Fibroblast of upper back skin (primary cell): ENCODE results near the gene TRIM54.
"Not testable (repeated sequence)": the region's sequence is repeated elsewhere in the genome, so short reads cannot be mapped to it uniquely, and the experiment has no call there.

Experiments used
- DNase-seq: peaks from one replicate; pipeline ENCODE4 v3.0.0-alpha.2; 2013

The TRIM54 gene

DNA sequence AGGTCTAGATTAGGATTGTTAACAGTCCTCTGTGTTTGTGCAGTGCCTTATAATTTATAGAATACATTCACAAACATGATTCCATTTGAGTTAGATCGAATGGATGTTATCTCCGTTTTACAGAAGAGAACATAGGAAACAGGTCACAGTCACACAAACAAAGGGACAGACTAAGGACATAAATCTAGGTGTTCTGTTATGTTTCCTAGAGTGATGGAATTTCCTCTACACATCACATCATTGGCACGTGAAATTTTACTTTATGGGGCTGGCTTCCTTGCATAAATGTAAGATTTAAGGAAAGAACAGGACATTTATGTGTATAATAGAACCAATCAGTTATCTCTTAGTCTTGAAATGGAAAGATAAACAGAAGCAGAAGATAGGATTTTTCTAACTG is 6.4 kb downstream of the TRIM54 start:
- DNase-seq = no peak

DNA sequence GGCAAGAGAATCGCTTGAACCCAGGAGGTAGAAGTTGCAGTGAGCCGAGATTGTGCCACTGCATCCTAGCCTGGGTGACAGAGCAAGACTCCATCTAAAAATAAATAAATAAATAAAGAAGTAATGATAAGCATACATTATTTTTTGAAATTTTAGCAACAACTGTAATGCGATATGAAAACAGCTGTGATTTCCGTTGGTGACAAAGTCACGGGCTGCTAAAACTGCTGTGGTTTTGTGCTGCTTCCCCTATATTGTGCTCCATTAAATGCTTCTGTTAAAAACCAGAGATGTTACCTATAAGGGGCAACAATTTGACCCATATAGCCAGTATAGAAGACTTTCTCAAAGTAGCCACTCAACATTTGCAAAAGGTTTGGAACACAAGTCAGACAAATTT is 8.3 kb downstream of the TRIM54 start:
- DNase-seq = no peak

DNA sequence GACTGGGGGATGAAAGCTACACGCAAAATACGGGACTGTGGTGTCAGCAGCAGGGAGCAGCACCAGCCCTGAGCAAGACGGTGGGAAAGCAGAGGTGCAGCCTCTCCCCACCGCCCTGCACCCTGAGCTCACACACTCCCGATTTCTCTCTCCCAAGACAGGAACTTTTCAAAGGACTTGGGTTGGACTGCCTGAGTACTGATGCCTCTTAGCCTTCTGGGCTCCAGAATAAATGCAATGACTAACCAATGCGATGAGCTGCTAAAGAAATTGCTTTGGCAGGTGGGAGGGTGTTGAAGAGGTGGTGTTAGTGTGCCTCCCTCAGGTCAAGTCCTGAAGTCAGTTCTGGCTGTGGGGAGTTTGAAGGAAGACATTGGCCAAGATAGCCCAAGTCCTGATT is 9.6 kb downstream of the TRIM54 start:
- DNase-seq = no peak

DNA sequence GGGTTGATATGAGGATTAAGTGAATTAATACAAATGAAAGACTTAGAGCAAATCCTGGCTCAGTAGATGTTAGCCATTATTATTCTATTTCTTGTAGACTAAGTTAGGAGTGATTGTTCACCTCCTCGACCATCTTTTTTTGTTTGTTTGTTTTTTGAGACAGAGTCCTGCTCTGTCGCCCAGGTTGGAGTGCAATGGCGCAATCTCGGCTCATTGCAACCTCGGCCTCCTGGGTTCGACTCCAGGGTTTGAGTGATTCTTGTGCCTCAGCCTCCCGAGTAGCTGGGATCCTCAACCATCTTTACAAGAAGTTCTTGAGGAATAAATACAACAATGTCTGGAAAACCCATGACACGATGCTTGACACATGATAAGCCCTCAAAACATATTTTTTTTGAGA is 12.7 kb downstream of the TRIM54 start:
- DNase-seq = no peak

DNA sequence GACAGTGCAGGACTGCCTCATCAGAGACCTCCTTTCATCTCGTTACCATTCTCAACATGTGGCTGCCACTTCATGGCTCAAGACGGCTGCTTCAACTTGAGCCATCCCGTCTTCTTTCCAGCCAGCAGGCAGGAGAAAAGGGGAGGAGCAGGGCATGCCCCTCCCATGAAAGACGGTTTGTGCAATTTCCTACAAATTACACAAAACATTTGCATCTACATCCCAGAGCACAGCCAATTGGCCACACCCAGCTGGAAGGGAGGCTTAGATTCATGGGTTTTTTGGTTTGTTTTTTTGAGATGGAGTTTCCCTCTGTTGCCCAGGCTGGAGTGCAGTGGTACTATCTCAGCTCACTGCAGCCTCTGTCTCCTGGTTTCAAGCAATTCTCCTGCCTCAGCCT is 14.3 kb downstream of the TRIM54 start:
- no peak for DNase-seq

DNA sequence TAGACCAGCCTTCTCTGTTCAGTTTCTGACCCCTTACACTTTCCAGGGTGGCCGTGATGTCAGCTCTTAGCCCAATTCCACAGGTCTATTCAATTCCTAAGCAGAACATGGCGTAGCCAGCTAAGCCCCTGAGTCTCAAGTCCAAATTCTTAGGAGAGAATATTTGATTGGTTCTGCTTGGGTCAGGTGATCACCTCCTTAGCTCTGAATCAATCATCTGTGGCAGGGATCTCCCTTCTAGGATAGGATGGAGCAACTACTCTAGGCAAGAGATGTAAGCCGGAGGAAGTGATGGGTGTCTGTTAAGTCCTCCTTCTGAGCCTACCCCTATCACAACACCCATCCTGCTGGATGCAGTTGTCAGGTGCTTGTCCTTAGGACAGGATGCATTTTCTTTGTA is 15.0 kb downstream of the TRIM54 start:
- DNase-seq = no peak

DNA sequence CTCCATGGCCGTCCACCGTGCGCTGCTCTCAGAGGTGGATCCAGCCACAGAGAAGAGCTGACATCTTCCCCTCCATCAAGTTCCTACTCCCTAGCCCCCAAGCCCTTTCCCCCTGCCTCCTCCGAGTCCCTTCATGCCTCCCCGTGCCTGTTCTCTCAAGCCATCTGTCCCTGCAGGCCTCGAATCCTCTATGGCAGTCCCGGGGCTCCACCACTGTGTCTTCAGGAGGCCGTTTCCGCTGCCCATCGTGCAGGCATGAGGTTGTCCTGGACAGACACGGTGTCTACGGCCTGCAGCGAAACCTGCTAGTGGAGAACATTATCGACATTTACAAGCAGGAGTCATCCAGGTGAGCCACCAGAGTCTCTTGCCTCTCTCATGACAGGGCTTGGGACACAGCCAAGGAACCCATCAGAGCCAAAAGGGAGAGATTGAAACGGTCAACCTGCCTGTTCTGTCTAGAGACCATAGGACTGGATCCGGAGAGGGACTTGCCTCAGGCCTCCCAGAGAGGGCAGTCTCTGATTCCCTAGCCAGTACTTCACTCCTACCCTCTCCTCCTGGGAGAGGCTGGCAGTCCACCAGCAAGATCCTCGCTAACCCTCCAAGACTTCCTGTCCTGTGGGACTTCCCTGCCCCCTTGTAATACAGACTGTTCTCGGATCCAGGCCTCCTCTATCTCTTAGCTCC is 16.3 kb downstream of the TRIM54 start:
- no peak for DNase-seq

DNA sequence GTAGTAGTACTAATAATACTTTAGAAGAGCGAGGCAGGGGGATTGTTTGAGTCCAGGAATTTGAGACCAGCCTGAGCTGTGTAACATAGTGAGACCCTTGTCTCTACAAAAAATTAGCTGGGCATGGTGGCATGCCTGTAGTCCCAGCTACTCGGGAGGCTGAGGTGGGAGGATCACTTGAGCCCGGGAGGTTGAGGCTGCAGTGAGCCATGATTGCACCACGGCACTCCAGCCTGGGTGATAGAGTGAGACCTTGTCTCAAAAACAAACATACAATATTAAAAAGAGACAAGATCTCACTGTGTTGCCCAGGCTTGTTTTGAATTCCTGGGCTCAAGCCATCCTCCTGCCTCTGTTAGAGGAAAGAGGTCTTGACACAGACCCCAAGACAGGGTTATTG is 18.4 kb downstream of the TRIM54 start:
- not testable (repeated sequence) for DNase-seq

DNA sequence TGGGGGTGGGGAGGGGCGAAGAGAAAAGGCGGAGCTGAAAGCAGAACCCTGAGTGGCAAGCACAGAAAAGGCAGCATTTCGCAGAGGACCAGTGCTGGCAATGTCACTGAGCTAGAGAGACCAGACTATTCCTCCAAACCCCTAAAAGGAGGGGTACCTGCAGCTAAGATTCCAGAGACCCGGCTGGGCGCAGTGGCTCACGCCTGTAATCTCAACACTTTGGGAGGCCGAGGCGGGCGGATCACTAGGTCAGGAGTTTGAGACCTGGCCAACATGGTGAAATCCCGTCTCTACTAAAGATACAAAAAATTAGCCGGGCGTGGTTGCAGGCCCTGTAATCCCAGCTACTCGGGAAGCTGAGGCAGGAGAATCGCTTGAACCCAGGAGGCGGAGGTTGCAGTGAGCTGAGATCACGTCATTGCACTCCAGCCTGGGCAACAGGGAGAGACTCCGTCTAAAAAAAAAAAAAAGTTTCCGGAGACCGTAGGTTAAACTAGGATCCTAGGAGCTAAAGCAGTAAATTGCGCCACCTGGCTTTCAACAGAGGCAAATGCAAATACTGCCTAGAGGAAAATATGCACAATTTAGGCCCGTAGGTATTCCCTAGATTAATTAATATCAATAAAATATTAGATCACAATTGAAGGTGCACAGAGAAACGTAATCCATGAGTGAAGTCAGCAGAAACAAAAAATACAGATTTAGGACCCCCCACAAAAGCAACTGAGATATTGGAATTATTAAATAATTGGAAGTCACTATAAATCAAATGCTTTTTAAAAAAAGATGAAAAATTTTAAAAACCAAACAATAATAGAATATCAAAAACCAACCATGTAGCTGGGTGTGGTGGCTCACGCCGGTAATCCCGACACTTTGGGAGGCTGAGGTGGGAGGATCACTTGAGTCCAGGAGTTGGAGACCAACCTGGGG is 21.1 kb downstream of the TRIM54 start:
- DNase-seq = peak; percentile 74

DNA sequence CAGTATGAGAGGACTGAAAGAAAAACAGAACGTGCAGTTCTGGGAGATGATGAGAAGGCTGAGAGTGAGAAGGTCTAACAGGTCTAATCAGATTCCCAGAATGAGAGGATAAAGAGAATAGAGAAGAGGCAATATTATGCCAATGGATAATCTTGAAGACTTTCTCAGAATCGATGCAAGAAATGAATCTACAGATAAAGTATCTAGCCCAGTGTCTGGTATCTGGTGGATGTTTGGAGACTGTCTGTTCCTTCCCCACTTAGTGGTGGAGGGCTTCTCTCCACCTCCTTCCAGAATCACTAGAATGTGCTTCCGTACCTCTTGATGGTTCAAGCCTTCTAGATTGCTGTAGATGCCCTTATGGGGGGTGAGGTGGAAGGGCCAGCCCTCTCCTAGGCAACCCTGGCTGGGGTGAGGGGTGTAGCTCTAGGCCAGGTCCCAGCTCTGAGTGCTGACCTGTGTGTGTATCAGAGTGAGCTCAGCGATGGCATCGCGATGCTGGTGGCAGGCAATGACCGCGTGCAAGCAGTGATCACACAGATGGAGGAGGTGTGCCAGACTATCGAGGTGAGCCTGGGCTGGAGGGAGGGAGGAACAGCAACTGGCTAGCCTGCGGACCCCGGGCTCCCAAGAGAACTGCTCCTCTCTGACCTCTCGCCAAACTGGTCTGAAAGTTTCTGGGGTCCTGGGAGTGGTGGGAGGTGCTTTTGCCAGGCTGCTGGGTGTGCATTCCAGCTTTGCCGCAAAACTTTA is 22.4 kb downstream of the TRIM54 start:
- no peak for DNase-seq

DNA sequence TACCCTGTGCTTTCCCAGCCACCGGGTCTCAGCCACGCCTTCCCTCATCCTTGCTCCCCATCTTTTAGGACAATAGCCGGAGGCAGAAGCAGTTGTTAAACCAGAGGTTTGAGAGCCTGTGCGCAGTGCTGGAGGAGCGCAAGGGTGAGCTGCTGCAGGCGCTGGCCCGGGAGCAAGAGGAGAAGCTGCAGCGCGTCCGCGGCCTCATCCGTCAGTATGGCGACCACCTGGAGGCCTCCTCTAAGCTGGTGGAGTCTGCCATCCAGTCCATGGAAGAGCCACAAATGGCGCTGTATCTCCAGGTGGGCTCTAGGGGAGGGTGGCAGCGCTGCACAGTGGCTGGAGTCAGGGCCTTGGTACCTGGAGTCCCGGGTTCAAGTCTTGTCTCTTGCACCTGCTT is 23.3 kb downstream of the TRIM54 start:
- no peak for DNase-seq

DNA sequence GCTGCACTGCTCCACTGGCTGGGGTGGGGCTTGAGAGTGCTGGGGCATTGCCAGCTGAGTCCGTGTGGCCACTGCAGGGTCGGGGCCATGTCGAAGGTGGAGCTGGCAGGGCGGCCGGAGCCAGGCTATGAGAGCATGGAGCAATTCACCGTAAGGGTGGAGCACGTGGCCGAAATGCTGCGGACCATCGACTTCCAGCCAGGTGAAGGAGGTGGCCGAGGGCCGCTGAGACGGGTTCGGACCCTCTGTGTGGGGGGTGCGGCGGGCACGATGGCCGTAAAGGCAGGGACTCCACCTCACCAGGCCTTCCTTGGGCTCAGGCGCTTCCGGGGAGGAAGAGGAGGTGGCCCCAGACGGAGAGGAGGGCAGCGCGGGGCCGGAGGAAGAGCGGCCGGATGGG is 23.9 kb downstream of the TRIM54 start:
- DNase-seq = no peak

DNA sequence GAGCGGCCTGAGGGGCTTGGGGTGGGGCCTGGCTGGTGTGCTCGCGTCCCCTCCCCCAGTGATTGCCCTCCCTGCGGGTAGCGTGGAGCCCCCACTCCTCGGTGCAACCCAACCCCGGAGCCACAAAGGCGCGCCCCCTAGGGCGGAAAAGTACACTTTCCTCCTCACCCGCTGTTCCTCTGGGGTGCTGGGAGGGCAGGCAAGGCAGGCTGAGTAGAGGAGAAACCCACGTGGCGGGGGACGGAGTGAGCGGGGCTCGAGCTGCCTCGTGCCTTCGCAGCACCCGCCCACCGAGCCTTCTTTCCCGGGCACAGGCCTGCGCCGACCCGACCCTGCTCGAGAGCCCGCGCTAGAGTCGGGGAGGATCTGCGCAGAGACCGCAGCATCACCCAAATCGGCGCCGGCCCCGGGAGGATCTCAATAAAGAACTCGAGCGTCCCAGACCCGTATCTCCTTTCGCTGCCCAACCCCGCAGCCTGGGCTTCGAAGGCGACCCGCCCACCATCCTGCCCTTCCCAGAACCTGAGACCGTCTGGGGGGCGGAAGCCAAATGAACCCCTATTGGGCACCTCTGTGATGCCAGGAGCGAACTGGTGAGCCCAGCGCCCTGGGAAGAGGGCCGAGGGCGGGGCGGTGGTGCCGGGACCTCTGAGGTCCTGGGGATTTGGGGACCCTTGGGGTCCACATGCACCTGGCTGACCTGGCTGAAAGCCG is 24.5 kb downstream of the TRIM54 start:
- DNase-seq = no peak

DNA sequence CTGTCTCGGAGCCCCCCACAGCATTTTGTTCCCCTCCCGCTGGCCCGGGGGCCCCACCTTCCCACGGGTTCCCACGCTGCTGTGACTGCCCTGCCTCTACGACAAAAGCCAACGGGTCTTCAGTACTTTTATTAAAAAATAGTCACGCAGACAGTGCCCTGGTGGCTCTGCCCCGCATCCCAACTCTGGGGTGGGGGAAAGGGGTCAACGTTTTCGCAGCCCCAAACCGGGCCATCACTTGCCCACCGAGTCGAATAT is 25.0 kb downstream of the TRIM54 start:
- no peak for DNase-seq

DNA sequence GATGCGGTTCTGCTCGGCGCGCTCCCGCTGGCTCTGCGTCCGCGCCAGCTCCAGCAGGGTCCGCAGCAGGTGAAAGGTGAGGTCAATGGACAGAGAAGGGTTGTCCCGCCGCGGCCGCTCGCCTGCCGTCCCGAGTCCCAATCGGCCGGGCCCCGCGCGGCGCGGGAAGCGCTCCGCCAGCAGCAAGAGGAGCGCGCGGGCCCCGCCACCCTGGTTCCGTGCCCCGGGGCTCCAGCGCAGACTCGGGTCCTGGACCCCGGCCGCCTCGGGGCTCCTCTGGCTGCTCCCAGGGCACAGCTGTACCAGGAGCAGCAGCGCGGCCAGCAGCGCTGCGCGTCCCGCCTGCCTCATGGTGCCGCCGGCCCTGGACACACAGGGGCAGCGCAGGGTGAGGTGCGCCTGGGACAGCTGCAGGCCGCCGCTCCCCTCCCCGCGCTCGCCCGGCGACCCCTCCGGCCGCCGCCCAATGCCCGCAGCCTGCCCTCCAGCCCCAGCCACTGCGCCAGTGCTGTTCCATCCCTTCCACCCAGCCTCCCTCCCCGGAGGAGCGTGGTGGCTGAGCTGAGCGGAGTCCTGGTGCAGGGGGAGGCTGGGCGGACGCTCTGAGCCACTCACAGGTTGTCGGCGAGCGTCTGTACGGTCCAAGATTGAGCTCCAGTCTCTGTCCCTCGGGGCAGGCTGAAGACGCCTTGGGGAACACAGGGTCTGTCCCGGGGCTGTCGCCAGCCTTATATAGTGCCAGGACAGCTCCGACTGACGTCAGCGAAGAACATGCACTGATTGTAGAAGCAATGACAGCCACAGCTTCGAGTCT is 25.5 kb downstream of the TRIM54 start:
- no peak for DNase-seq

DNA sequence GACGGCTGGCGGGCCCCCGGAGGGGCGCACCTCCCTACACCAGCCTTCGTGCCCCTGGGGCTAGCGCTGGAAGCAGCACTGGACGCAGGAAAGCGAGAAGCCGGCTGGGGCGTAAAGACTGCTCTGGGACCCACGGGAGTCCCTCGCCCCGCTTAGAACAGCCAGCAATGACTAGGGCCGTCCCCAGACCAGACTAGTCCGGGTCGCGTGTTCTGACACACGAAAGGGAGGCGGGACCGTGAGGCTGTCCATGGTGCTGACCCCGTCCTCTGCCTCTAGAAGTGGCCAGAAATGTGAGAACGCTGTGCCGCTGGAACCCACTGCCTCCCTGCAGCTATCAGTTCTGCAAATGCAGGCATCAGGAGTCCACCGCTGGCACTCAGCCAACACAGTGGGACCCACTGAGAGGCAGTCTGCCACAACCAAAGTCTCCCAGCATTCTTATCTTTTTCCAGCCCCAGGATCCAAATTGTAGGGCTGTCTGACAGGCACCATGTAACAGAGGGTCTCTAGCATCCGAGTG is 26.2 kb downstream of the TRIM54 start, which contains the start of gene UCN:
Gene UCN (minus strand): TSS at position 87 of the 523 bp plus-strand sequence. CDS start 550 bp downstream, outside the sequence.
- DNase-seq = peak; percentile 18

DNA sequence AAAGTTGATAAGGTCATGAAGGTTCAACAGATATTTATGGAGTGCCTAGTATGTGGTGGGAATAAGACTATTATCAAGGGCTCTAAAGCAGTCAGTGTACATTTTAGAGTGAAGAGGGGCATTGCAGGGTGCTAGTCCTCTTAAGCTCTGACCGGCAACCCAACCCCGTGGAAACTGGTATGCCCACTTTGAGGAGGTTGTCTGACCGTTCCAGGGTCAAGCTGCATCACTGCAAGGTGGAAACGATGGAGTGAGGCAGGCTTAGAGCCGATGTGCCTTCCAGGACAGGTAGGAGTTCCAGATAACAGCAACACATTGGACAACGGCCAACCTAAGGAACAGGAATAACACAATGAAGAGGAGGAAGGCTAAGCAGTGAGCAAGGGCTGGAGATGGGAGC is 27.4 kb downstream of the TRIM54 start:
- no peak for DNase-seq

DNA sequence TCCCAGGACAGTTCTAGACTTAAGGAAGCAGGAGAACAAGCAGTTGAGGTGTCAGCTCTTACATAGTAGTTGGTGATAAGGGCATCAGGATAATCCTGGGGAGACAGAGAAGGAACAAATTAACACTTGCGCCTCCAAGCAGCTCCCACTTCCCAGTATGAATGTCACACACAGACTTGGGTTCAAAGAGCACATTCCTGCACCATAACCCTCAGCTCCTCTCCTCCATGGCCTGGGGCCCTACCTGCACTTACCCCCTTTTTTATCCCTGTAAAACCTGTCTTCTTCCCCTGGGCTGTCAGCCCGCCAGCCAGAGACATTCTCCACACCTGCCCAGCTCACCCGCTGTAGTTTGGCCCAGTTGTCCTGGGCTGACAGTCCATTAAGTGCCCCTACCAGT is 29.9 kb downstream of the TRIM54 start:
- no peak for DNase-seq

DNA sequence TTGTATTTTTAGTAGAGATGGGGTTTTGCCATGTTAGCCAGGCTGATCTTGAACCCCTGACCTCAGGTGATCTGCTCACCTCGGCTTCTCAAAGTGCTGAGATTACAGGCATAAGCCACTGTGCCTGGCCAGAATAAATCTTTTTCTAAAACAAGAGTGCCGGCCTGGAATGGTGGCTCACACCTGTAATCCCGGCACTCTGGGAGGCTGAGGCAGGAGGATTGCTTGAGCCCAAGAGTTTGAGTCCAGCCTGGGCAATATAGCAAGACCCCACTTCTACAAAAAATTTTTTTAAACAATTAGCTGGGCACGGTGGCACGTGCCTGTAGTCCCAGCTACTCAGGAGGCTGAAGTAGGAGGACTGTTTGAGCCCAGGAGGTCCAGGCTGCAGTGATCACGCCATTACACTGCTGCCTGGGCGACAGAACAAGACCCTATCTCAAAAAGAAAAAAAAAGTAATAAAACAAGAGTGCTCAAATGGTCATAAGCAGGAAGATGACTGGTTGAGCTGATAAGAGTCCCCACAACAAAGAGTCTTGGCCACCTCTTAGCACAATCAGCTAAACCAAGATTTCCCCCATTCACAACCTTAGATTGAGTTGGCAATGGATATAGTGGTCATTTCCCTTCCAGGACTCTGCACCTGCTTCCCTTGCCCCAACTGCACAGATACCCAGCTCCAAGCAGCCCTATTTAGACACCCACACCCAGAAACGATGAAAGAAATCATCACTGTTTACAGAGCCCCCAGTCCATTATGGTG is 31.8 kb downstream of the TRIM54 start:
- no peak for DNase-seq

DNA sequence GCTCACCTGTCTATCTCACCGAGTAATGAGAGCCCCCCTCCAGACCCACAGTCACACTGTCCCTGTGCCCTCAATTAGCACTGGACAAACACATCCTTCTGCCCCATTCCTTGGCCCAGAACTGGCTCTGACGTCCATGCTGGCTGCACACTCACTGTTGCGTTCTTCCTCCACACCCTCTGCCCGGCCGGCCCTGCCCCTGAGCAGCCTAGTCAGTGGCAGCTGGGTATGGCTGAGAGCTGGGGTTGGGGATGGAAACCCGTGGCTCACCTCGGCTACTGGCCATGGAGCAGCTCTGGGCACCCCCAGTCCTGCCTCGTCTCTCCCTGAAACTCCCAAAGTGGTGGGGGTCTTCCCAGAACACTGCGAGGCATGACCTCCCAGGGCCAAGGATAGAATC is 32.5 kb downstream of the TRIM54 start:
- DNase-seq = no peak

DNA sequence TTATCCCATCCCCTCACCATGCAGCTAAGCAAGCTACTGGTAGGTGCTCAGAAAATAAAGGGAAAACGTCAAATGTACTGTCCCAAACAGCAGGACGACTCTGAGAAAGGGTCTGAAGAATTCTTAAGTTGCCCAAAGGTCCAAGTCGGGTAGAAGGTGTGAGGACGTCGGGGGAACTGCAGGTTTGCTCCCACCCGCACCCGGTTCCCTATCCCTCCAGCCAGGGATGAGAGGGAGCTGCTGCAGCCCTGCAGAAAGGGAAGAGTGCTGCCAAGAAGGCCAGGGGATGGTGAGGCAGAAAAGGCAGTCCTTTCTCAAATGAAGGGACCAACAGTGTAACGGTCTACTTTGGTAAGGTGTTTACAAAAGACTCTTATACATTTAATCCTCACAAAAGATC is 32.9 kb downstream of the TRIM54 start:
- DNase-seq = no peak
